Measurements from ENCODE around the gene DPYSL5. TPM values are rescaled to one million over a fixed set of nuclear protein-coding genes. Genes with fewer than 3 reads are reported as not detected.

Gene DPYSL5
- polyA plus RNA-seq, 2 of the 4 experiments (the other 2 are of a cell fraction), result 2.5 to 8.2 TPM

- TF ChIP-seq CBX8 (IDR thresholded peaks at IDR 0.05) (peak; percentile 60; the same call in 1 of the 2 replicates), NFE2L2 (conservative IDR thresholded peaks at IDR 0.05; ENCODE audit: low read length) (no peak)
- CTCF ChIA-PET, result interaction anchor here (0.7 to 21.6 kb wide), 17 partner anchors 8 to 334 kb away, joined by 3 to 758 read pairs (median 3); no protein-coding TSS in a partner anchor
- WGBS (ENCODE audit: missing lambda C conversion rate), result 18% methylated on average over 10 of the region's 10 CpGs
- FAIRE-seq (no peak), ATAC-seq (peak in 1 of 2 experiments; percentile 5; a peak in 2 of 6 replicates), DNase-seq (ENCODE audit: low read depth in 1 of 2, low spot score in 1 of 2) (peak in 1 of 2 experiments; percentile 48)
- no peak overlapping the region for H3K27ac ChIP-seq
- H3K4me1 ChIP-seq, result peaks cover 26% of the 10 kb centered on the region
- POLR2A ChIA-PET, result interaction anchor here (1.4 kb wide), 2 partner anchors 8 to 82 kb away, joined by 3 read pairs; partner anchors contain the start of gene AGBL5
- H3K9me3 ChIP-seq, result no peaks in the 10 kb centered on the region
- H3K4me2 ChIP-seq, result peak overlapping the region; percentile 100
- no peak overlapping the region; the same call in 2 of the 3 replicates for H3K4me3 ChIP-seq
Measured at GRCh38 chr2:26969077-26969844, 121.3 kb downstream of the DPYSL5 start.

GRCh38 chr2:26970244-26970927, 122.5 kb downstream of the DPYSL5 start, which contains the start of gene MAPRE3:
MAPRE3 (plus strand) TSS chr2:26970637; CDS start chr2:27022219, 51,582 bp downstream.
- Histone ChIP-seq H3K27ac (peak within 1 kb of the TSS; percentile 79 to 87), H3K9me3 (no peaks in the 10 kb centered on the region), H3K4me2 (peak within 1 kb of the TSS; percentile 100), H3K4me3 (peak within 1 kb of the TSS; percentile 93), H3K4me1 (peaks cover 26% of the 10 kb centered on the region)
- under 1% methylated on average over 32 of the region's 69 CpGs for WGBS (ENCODE audit: missing lambda C conversion rate)
- TF ChIP-seq RCOR1 (IDR thresholded peaks at IDR 0.05; ENCODE audit: low read depth, low read length), result no peak
- TF ChIP-seq FOSL2 (IDR thresholded peaks at IDR 0.05), result no peak; the same call in 1 of the 2 replicates
- TF ChIP-seq FOSL2 (CRISPR knock-in tag; IDR thresholded peaks at IDR 0.05), result 0 out of 2 replicates have a peak, but pooled peaks have one; percentile 38
- TF ChIP-seq BCL3 (IDR thresholded peaks at IDR 0.05), result no peak
- TF ChIP-seq RFX5 (IDR thresholded peaks at IDR 0.05), result peak; percentile 89
- TF ChIP-seq JUN (IDR thresholded peaks at IDR 0.05), result peak in 1 of 2 experiments; percentile 45; a peak in 1 of 5 replicates
- TF ChIP-seq MAX (IDR thresholded peaks at IDR 0.05), result no peak; the same call in 1 of the 2 replicates
- no peak for TF ChIP-seq EHF (CRISPR knock-in tag; IDR thresholded peaks at IDR 0.05)
- no peak for TF ChIP-seq ATOH8 (CRISPR knock-in tag; IDR thresholded peaks at IDR 0.05; ENCODE audit: low read depth)
- TF ChIP-seq CBX8 (IDR thresholded peaks at IDR 0.05), result no peak
- no peak for TF ChIP-seq SMC3 (IDR thresholded peaks at IDR 0.05)
- peak; percentile 9 for TF ChIP-seq MAFK (IDR thresholded peaks at IDR 0.05; ENCODE audit: partially characterized antibody)
- TF ChIP-seq HOXA7 (CRISPR knock-in tag; IDR thresholded peaks at IDR 0.05), result no peak
- TF ChIP-seq PHF8 (IDR thresholded peaks at IDR 0.05; ENCODE audit: borderline replicate concordance, low read depth), result peak; percentile 83
- ChIA-PET POLR2A (no interaction called here), CTCF (interaction anchor here (1.2 to 21.6 kb wide), 7 partner anchors 9 to 124 kb away, joined by 3 to 758 read pairs (median 9); no protein-coding TSS in a partner anchor)
- ATAC-seq (peak; percentile 89 to 95), DNase-seq (ENCODE audit: low read depth in 1 of 2, low spot score in 1 of 2) (peak; percentile 83 to 95), FAIRE-seq (no peak)

GRCh38 chr2:26970928-26971627, 123.1 kb downstream of the DPYSL5 start:
- 46% methylated on average over 23 of the region's 34 CpGs for WGBS (ENCODE audit: missing lambda C conversion rate)
- CTCF ChIA-PET, result interaction anchor here (0.6 to 3.1 kb wide), 8 partner anchors 10 to 518 kb away, joined by 3 to 36 read pairs (median 5); no protein-coding TSS in a partner anchor
- peak in 1 of 2 experiments; percentile 46 for DNase-seq (ENCODE audit: low read depth in 1 of 2, low spot score in 1 of 2)
- TF ChIP-seq HOXB5 (CRISPR knock-in tag; IDR thresholded peaks at IDR 0.05), result no peak
- no peak for TF ChIP-seq ELK1 (IDR thresholded peaks at IDR 0.05; ENCODE audit: low read depth, low read length)
- no peak for TF ChIP-seq REST (IDR thresholded peaks at IDR 0.05)
- TF ChIP-seq CBX2 (IDR thresholded peaks at IDR 0.05; ENCODE audit: borderline replicate concordance, low read depth), result no peak
- TF ChIP-seq HOXB13 (CRISPR knock-in tag; IDR thresholded peaks at IDR 0.05; ENCODE audit: low read depth), result no peak
- no peak for TF ChIP-seq NFE2L2 (conservative IDR thresholded peaks at IDR 0.05; ENCODE audit: low read length)
- TF ChIP-seq HOXA7 (CRISPR knock-in tag; IDR thresholded peaks at IDR 0.05), result no peak
- TF ChIP-seq FOSB (CRISPR knock-in tag; IDR thresholded peaks at IDR 0.05), result no peak
- no peak for TF ChIP-seq POLR2AphosphoS2 (conservative IDR thresholded peaks at IDR 0.05; ENCODE audit: low read length)
- TF ChIP-seq KDM5A (IDR thresholded peaks at IDR 0.05), result no peak

More at GRCh38 chr2:26970928-26971627, 123.1 kb downstream of the DPYSL5 start:
- Histone ChIP-seq H3K27ac (peak overlapping the region; percentile 79 to 87), H3K9me3 (no peaks in the 10 kb centered on the region), H3K4me3 (peak overlapping the region; percentile 93), H3K4me1 (peaks cover 26% of the 10 kb centered on the region), H3K4me2 (peak overlapping the region; percentile 100)
- ATAC-seq (peak; percentile 60 to 63), FAIRE-seq (no peak)
- POLR2A ChIA-PET, result no interaction called here

Measured in A549 (cell line).